ENCODE measurements around the gene NRIP1.

DNA sequence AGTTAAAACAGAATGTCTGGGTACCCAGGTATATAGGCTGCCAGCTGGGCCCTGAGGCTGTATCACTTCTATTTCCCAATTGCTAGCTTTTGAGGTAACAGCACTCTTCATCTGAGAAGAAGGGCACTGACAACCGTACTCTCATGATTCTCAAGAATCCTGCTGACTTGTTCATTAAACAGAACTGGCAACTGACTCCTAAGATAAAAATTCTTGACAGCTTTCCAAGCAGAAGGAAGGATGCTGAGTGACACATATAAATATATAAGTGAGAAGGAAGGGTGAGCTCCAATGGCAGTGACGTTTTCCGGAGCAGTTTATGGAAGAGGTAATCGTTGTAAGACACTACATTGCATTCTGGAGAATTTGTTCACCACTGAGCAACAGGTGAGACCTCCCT is 48.1 kb upstream of the NRIP1 start:
- TF ChIP-seq, protein P1, sequence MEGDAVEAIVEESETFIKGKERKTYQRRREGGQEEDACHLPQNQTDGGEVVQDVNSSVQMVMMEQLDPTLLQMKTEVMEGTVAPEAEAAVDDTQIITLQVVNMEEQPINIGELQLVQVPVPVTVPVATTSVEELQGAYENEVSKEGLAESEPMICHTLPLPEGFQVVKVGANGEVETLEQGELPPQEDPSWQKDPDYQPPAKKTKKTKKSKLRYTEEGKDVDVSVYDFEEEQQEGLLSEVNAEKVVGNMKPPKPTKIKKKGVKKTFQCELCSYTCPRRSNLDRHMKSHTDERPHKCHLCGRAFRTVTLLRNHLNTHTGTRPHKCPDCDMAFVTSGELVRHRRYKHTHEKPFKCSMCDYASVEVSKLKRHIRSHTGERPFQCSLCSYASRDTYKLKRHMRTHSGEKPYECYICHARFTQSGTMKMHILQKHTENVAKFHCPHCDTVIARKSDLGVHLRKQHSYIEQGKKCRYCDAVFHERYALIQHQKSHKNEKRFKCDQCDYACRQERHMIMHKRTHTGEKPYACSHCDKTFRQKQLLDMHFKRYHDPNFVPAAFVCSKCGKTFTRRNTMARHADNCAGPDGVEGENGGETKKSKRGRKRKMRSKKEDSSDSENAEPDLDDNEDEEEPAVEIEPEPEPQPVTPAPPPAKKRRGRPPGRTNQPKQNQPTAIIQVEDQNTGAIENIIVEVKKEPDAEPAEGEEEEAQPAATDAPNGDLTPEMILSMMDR (IDR thresholded peaks at IDR 0.05) = no peak
- TF ChIP-seq POLR2AphosphoS5 (IDR thresholded peaks at IDR 0.05) (no peak), EP300 (IDR thresholded peaks at IDR 0.05; ENCODE audit: low read depth) (no peak)

Measured in transverse colon (tissue), 4 donors.